ENCODE data around the gene RNF5.

DNA sequence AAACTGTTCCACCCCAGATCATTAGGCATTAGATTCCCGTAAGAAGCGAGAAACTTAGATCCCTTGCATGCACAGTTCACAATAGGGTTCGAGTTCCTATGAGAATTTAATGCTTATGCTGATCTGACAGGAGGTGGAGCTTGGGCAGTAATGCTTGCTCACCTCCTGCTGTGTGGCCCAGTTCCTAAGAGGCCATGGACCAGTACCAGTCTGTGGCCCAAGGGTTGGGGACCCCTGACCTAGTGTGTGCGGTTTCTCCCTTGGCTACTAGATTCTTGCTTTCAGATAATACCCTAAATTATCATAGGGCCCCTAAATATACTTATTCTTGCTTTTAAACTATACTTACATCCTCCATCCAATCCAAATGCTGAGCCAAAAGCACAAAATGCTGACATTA is 16.2 kb downstream of the RNF5 start:
- no peak for TF ChIP-seq YY1 (IDR thresholded peaks at IDR 0.05; ENCODE audit: insufficient read depth, insufficient read length)
- no peak for TF ChIP-seq SUZ12 (IDR thresholded peaks at IDR 0.05; ENCODE audit: extremely low read depth, insufficient read depth, insufficient read length)

All from NT2/D1 (cell line).